ENCODE results near the gene RNU6-7. TPM values are rescaled to one million over a fixed set of nuclear protein-coding genes. Genes with fewer than 3 reads are reported as not detected.

Gene RNU6-7
- polyA plus RNA-seq, 2 donors, result not detected

DNA sequence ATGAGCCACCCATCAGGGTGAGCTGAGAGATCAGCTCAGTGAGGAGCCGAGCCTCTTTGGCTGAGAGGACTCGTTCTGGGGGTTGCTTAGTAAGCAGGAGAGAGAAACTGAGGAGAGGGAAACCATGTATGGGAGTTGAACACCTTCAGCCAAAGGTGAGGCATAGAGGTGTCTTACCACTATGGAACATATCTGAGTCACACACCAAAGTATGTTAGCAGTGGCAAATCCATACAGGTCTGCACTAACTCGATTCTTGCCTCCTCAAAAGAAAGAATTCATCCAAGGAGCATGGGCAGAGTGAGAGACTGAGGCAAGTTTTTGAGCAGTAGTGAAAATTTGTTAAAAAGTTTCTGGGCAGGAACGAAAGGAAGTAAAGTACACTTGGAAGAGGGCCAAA lies 47.9 kb downstream of the RNU6-7 start:
- Histone ChIP-seq H3K4me1 (ENCODE audit: control insufficient read depth in 2 of 2, insufficient read depth in 2 of 2, low read length in 1 of 2) (peaks cover 0 to 2% of the 10 kb centered on the region in 2 donors), H3K9me3 (ENCODE audit: control insufficient read depth in 2 of 2, insufficient read depth in 1 of 2, low read depth in 1 of 2, low read length in 1 of 2) (no peaks in the 10 kb centered on the region)
- 72 to 74% methylated on average over 4 of the region's 4 CpGs for WGBS, 2 donors

DNA sequence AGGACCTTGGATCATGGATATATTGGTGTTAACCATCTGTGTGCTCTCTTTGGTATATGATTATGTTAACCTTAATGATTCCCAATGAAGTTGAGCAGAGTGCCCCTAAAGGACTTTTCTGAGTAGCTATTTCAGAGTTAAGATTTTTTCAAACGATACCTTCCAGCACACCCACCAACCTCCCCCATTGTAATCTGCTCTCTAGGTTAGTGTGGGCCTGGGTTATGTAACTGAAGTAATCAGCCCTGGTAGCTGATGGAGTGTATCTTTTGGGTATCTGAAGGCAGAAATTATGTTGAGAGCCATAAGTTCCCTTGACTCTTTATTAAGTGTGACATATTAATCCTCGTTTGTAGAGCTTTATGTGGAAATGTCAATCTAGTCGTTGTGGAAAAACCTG lies 48.8 kb downstream of the RNU6-7 start:
- no peaks in the 10 kb centered on the region for H3K9me3 ChIP-seq (ENCODE audit: control insufficient read depth in 2 of 2, insufficient read depth in 1 of 2, low read depth in 1 of 2, low read length in 1 of 2)
- WGBS, 2 donors, result 72 to 82% methylated on average over 3 of the region's 3 CpGs

More for the DNA sequence above, 47.9 kb downstream of the RNU6-7 start:
- Histone ChIP-seq H3K27me3 (ENCODE audit: control insufficient read depth in 1 of 2, insufficient read depth in 2 of 2, low read length in 2 of 2) (no peaks in the 10 kb centered on the region), H3K4me3 (ENCODE audit: low read depth in 1 of 2, low read length in 2 of 2) (no peak overlapping the region), H3K27ac (ENCODE audit: low read depth in 2 of 2, low read length in 1 of 2) (no peak overlapping the region), H3K36me3 (ENCODE audit: control insufficient read depth in 2 of 2, insufficient read depth in 2 of 2, low read length in 1 of 2) (no peaks in the 10 kb centered on the region)

DNA sequence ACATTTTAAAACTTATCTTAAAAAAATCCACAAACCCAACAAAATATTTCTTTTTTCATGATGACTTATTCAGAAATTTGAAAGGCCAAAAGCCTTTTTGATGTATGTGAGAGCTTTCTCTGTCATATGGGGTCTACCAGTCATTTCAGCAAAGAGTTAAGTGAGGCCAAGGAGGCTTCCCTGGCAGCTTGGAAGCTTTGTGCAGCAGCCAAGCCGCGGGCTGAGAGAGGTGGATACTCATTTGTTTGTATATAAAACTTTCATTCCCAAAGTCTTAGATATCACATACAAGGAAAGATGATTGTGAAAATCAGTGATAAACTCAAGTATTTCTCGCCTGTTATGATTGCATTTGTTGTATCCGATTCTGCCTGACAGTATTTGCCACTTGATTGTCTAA lies 49.7 kb downstream of the RNU6-7 start:
- Histone ChIP-seq H3K27me3 (ENCODE audit: control insufficient read depth in 1 of 2, insufficient read depth in 2 of 2, low read length in 2 of 2) (no peaks in the 10 kb centered on the region), H3K27ac (ENCODE audit: low read depth in 2 of 2, low read length in 1 of 2) (no peak overlapping the region), H3K4me1 (ENCODE audit: control insufficient read depth in 2 of 2, insufficient read depth in 2 of 2, low read length in 1 of 2) (peaks cover 0 to 2% of the 10 kb centered on the region in 2 donors), H3K36me3 (ENCODE audit: control insufficient read depth in 2 of 2, insufficient read depth in 2 of 2, low read length in 1 of 2) (no peaks in the 10 kb centered on the region), H3K9me3 (ENCODE audit: control insufficient read depth in 2 of 2, insufficient read depth in 1 of 2, low read depth in 1 of 2, low read length in 1 of 2) (no peaks in the 10 kb centered on the region), H3K4me3 (ENCODE audit: low read depth in 1 of 2, low read length in 2 of 2) (no peak overlapping the region)
- WGBS, 2 donors, result 58 to 64% methylated on average over 4 of the region's 4 CpGs

More for the DNA sequence above, 48.8 kb downstream of the RNU6-7 start:
- Histone ChIP-seq H3K36me3 (ENCODE audit: control insufficient read depth in 2 of 2, insufficient read depth in 2 of 2, low read length in 1 of 2) (no peaks in the 10 kb centered on the region), H3K4me3 (ENCODE audit: low read depth in 1 of 2, low read length in 2 of 2) (no peak overlapping the region), H3K27ac (ENCODE audit: low read depth in 2 of 2, low read length in 1 of 2) (no peak overlapping the region), H3K27me3 (ENCODE audit: control insufficient read depth in 1 of 2, insufficient read depth in 2 of 2, low read length in 2 of 2) (no peaks in the 10 kb centered on the region), H3K4me1 (ENCODE audit: control insufficient read depth in 2 of 2, insufficient read depth in 2 of 2, low read length in 1 of 2) (peaks cover 0 to 2% of the 10 kb centered on the region in 2 donors)

Other genes with a start within 250 kb of the RNU6-7 start
- gene ARHGAP5, start 124.7 kb upstream of the RNU6-7 start, polyA plus RNA-seq, result 10 to 100 TPM; 22.3 to 32.7 TPM
- gene RNU6-8, start 1.2 kb downstream of the RNU6-7 start, polyA plus RNA-seq, result not detected
- 1 to 10 TPM; 1.5 to 1.6 TPM for gene AKAP6, start 127.3 kb downstream of the RNU6-7 start, polyA plus RNA-seq